ENCODE data around the gene SPRN. TPM values are rescaled to one million over a fixed set of nuclear protein-coding genes. Genes with fewer than 3 reads are reported as not detected.

SPRN gene
- total RNA-seq, 1 donor from 2014 or later: not detected

DNA sequence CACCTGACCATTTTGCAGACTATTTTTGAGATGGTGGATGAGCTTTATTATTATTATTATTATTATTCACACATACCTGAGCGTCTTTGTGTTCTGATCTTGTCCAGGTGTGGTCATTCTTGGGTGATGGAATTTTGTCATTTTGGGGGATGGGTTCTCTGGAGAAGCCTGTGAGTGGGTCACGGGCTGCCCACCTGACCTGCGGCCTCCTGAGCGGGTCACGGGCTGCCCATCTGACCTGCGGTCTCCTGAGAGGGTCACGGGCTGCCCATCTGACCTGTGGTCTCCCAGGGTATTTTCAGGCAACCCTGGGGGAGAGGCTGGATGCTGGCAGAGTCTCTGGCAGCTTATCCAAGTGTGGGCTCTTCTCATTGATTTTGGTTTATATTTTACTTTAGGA is 36.6 kb upstream of the SPRN start:
- no peaks in the 10 kb centered on the region for H3K4me1 Mint-ChIP-seq (ENCODE audit: low read depth)
- peaks cover 7% of the 10 kb centered on the region for H3K27me3 Mint-ChIP-seq (ENCODE audit: low read depth)
- no peaks in the 10 kb centered on the region for H3K36me3 Mint-ChIP-seq (ENCODE audit: low read depth)
- no peaks in the 10 kb centered on the region for H3K9me3 Mint-ChIP-seq
- intact Hi-C loops (cut with micrococcal nuclease): no loop called here
- no peak overlapping the region for H3K27ac Mint-ChIP-seq
- H3K4me3 Mint-ChIP-seq (ENCODE audit: low read depth): no peak overlapping the region
- DNase-seq (ENCODE audit: low spot score): no peak

DNA sequence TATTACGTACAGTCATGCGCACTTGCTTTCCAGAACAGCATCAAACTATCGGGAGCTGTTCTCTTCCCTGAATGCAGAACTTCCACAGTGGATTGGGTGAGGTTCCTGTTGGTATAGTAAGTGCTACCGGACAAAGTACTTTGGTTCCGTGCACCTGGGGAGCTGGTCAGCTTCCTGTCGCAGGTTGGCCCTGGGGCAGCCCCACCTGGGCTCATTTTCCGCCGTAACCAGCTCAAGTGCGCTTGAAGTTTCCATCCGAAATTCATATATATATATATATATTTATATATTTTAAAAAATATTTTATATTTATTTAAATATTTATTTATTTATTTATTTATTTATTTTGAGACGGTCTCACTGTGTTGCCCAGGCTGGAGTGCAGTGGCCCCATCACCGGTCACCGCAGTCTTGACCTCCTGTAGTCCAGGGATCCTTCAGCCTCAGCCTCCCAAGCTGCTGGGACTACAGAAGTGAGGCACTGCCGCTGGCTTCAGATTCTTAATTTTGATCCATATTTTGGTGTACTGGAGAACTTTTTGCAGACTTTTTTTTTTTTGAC is 35.9 kb upstream of the SPRN start:
- DNase-seq (ENCODE audit: low spot score): no peak
- H3K27me3 Mint-ChIP-seq (ENCODE audit: low read depth): peaks cover 7% of the 10 kb centered on the region
- H3K4me1 Mint-ChIP-seq (ENCODE audit: low read depth): no peaks in the 10 kb centered on the region
- intact Hi-C loops (cut with micrococcal nuclease): no loop called here
- H3K27ac Mint-ChIP-seq: no peak overlapping the region
- H3K36me3 Mint-ChIP-seq (ENCODE audit: low read depth): no peaks in the 10 kb centered on the region
- no peaks in the 10 kb centered on the region for H3K9me3 Mint-ChIP-seq
- no peak overlapping the region for H3K4me3 Mint-ChIP-seq (ENCODE audit: low read depth)

DNA sequence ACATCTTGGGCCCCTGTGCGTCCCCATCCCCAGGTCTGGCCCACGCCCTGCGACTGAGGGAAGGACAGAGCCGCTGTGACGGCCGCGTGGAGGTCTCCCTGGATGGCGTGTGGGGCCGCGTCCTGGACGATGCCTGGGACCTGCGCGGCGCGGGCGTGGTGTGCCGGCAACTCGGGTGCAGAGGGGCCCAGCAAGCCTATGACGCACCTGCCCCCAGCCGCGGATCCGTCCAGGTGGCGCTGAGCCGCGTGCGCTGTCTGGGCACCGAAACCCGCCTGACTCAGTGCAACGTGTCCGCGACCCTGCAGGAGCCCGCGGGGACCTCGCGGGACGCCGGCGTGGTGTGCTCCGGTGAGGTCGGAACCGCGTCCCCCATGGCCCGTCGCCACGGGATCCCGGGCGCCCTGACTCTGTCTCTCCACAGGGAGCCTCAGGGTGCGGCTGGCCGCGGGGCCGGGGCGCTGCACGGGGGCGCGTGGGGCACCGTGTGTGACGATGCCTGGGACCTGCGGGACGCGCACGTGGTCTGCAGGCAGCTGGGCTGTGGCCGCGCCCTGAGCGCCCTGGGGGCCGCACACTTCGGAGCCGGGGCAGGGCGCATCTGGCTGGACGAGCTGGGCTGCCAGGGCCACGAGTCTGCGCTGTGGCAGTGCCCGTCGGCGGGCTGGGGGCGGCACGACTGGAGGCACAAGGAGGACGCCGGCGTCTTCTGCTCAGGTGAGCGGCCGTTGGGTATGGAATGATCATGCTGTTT is 35.2 kb upstream of the SPRN start:
- H3K27ac Mint-ChIP-seq: no peak overlapping the region
- peaks cover 7% of the 10 kb centered on the region for H3K27me3 Mint-ChIP-seq (ENCODE audit: low read depth)
- no peaks in the 10 kb centered on the region for H3K4me1 Mint-ChIP-seq (ENCODE audit: low read depth)
- no peak for DNase-seq (ENCODE audit: low spot score)
- H3K4me3 Mint-ChIP-seq (ENCODE audit: low read depth): no peak overlapping the region
- no peaks in the 10 kb centered on the region for H3K9me3 Mint-ChIP-seq
- no peaks in the 10 kb centered on the region for H3K36me3 Mint-ChIP-seq (ENCODE audit: low read depth)
- intact Hi-C loops (cut with micrococcal nuclease): no loop called here

DNA sequence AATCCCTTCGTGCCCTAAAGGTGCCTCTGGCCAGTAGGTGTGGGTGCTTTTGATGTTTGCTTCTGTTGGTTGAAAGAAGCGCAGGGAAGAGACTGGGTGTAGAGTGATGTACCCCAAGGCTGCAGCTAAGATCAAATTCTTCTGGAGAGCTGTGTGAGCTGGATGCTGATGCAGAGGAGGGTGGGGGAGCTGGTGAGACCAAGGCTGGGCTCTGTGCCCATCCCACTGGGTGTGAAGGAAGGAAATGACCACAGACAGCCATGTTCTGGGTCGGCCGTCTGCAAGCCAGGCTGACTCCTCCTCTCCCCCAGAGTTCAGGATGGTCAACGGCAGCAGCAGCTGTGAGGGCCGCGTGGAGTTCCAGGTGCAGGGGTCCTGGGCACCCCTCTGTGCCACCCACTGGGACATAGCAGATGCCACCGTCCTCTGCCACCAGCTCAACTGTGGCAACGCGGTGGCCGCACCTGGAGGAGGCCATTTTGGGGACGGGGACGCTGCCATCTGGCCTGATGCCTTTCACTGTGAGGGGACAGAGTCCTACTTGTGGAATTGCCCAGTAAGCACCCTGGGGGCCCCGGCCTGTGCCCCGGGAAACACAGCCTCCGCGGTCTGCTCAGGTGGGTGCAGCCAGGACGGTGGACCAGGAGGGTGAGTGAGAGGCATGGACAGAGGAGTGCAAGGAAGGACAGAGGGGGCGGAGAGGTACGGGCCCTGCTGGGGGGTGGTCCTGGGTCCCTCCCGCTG is 34.5 kb upstream of the SPRN start:
- intact Hi-C loops (cut with micrococcal nuclease): no loop called here
- Mint-ChIP-seq H3K27me3 (ENCODE audit: low read depth) (peaks cover under 1% of the 10 kb centered on the region), H3K4me3 (ENCODE audit: low read depth) (no peak overlapping the region), H3K36me3 (ENCODE audit: low read depth) (no peaks in the 10 kb centered on the region), H3K4me1 (ENCODE audit: low read depth) (no peaks in the 10 kb centered on the region), H3K9me3 (no peaks in the 10 kb centered on the region), H3K27ac (no peak overlapping the region)
- no peak for DNase-seq (ENCODE audit: low spot score)

DNA sequence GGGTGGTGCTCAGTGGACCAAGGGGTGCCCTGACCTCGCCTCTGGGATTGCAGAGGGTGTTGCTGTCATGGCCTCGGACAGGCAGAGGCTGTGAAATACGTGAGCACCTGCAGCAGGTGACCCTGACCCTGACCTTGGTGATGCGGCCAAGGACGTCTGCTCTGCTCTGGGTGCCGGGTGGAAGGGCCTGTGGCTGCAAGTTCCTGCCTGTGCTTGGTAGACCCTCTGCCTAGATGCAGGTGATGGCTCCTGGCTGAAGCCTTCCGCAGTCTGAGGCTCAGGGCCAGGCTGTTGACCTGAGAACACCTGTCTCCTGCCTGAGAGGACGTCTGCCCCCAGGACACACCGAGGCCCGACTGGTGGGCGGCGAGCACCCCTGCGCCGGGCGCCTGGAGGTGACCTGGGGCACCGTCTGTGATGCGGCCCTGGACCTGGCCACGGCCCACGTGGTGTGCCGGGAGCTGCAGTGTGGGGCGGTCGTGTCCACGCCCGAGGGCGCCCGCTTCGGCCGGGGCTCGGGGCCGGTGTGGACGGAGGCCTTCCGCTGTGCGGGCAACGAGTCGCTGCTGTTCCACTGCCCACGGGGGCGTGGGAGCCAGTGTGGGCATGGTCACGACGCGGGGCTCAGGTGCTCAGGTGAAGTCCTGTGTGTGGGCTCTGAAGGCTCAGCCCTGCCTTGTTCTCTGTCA is 33.7 kb upstream of the SPRN start:
- H3K27ac Mint-ChIP-seq: no peak overlapping the region
- no peak for DNase-seq (ENCODE audit: low spot score)
- H3K9me3 Mint-ChIP-seq: no peaks in the 10 kb centered on the region
- no peaks in the 10 kb centered on the region for H3K36me3 Mint-ChIP-seq (ENCODE audit: low read depth)
- no peak overlapping the region for H3K4me3 Mint-ChIP-seq (ENCODE audit: low read depth)
- intact Hi-C loops (cut with micrococcal nuclease): no loop called here
- H3K4me1 Mint-ChIP-seq (ENCODE audit: low read depth): no peaks in the 10 kb centered on the region
- H3K27me3 Mint-ChIP-seq (ENCODE audit: low read depth): no peaks in the 10 kb centered on the region

DNA sequence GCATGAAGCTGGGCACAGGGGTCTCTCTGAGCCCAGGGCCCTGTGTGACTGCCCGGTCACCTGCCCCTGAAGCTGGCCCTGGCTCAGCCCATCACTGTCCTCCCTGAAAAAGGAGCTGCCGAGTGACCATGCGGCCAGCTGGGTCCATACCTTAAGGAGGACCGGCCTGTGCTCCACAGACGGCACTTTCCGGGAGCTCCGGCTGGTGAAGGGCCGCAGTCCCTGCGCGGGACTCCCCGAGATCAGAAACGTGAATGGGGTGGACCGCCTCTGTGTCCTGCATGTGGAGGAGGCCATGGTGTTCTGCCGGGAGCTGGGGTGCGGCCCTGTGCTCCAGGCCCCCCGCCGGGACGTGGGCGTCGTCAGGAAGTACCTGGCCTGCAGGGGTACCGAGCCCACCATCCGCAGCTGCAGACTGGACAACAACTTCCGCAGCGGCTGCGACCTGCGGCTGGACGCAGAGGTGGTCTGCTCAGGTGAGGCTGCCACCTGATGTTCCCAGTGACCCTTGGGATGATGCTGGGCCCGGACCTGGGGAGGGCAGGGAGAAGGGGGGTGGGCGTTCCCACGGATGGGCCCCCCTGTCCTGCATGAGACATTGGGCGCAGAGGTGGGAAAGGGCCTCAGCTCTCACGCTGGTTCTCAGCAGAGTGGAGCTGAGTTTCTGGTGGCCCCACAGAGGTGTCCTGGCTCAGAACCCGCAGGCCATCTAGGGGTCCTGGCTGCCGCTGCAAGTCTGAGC is 32.8 kb upstream of the SPRN start:
- H3K36me3 Mint-ChIP-seq (ENCODE audit: low read depth): no peaks in the 10 kb centered on the region
- no peak overlapping the region for H3K4me3 Mint-ChIP-seq (ENCODE audit: low read depth)
- H3K9me3 Mint-ChIP-seq: no peaks in the 10 kb centered on the region
- H3K4me1 Mint-ChIP-seq (ENCODE audit: low read depth): no peaks in the 10 kb centered on the region
- intact Hi-C loops (cut with micrococcal nuclease): no loop called here
- no peaks in the 10 kb centered on the region for H3K27me3 Mint-ChIP-seq (ENCODE audit: low read depth)
- no peak overlapping the region for H3K27ac Mint-ChIP-seq
- DNase-seq (ENCODE audit: low spot score): no peak

DNA sequence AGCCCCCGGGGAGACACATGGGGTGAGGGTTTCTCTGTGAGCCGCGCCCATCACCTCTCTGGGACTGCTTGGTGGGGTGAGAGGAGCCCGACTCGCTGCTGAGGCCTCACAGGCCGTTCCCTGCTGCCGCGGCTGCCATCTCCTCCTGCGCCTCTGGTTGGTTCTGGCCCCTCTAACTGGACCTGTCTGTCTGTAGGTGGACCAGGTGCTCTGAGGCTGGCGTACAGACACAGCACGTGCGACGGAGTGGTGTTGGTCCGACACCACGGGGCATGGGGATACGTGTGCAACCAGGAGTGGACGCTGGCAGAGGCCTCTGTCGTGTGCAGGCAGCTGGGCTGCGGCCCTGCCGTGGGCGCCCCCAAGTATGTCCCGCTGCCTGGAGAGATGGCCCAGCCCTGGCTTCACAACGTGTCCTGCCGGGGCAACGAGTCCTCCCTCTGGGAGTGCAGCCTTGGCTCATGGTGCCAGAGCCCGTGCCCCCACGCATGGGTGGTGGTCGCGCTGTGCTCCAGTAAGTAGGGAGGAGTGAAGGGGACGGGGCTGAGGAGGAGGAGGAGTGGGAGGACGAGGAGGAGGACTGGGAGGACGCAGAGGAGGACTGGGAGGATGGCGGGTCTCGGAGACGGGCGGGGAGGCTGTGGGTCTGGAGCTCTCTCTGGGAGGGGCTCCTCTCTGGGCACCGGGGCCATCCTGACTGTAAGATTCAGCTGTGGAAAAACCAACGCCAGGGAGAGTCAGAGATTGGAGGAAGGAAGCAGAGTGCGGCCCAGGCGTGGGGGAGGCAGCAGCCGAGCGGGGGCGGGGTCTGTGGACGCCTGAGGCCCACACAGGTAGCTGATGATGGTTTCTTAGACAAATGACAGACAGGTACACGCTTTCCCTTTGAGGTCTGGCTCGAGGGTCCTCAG is 31.9 kb upstream of the SPRN start:
- Mint-ChIP-seq H3K4me3 (ENCODE audit: low read depth) (no peak overlapping the region), H3K4me1 (ENCODE audit: low read depth) (no peaks in the 10 kb centered on the region), H3K27me3 (ENCODE audit: low read depth) (peaks cover 2% of the 10 kb centered on the region), H3K27ac (no peak overlapping the region), H3K9me3 (no peaks in the 10 kb centered on the region), H3K36me3 (ENCODE audit: low read depth) (no peaks in the 10 kb centered on the region)
- intact Hi-C loops (cut with micrococcal nuclease): no loop called here
- DNase-seq (ENCODE audit: low spot score): no peak

DNA sequence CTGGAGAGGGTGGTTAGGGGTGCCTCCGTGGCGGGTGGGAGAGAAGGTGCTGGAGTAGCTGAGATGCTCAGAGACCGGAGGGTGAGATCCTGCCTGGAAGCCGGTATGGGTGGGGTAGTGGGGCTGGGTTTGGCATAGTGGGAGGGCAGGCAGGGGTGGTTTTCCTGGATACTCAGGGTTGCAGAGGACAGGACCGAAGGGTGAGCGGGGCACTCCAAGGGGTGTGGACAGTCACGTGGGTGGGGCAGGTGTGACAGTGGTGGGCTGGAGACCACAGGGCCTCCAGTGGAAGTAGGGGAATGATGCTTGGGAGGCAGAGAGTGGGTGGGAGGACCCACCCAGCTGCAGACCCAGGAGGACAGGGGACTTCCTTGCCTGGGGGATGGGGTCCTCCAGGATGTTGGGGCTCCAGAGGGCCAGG is 31.2 kb upstream of the SPRN start:
- no peak overlapping the region for H3K4me3 Mint-ChIP-seq (ENCODE audit: low read depth)
- no peak for DNase-seq (ENCODE audit: low spot score)
- intact Hi-C loops (cut with micrococcal nuclease): no loop called here
- H3K36me3 Mint-ChIP-seq (ENCODE audit: low read depth): no peaks in the 10 kb centered on the region
- peaks cover 2% of the 10 kb centered on the region for H3K27me3 Mint-ChIP-seq (ENCODE audit: low read depth)
- no peak overlapping the region for H3K27ac Mint-ChIP-seq
- H3K4me1 Mint-ChIP-seq (ENCODE audit: low read depth): no peaks in the 10 kb centered on the region
- H3K9me3 Mint-ChIP-seq: no peaks in the 10 kb centered on the region

DNA sequence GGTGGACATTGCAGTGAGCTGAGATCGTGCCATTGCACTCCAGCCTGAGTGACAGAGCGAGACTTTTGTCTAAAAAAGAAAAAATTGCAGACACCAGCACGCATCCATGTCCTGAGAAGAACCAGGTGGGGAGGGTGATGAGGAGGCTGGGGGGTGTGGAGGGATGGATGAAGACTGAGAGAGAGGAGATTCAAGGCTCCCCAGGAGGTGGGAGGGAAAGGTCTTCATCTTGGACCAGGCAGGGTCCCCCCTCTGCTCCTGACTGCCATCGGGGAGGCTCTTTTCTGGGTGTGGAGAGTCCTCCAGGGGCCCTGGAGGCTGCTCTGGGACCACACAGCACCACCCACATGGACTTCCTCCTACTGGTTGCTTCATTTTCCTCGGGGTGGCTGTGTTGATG is 30.8 kb upstream of the SPRN start:
- H3K27ac Mint-ChIP-seq: no peak overlapping the region
- intact Hi-C loops (cut with micrococcal nuclease): no loop called here
- DNase-seq (ENCODE audit: low spot score): no peak
- peaks cover 2% of the 10 kb centered on the region for H3K27me3 Mint-ChIP-seq (ENCODE audit: low read depth)
- H3K4me1 Mint-ChIP-seq (ENCODE audit: low read depth): no peaks in the 10 kb centered on the region
- H3K9me3 Mint-ChIP-seq: no peaks in the 10 kb centered on the region
- H3K36me3 Mint-ChIP-seq (ENCODE audit: low read depth): no peaks in the 10 kb centered on the region
- H3K4me3 Mint-ChIP-seq (ENCODE audit: low read depth): no peak overlapping the region

DNA sequence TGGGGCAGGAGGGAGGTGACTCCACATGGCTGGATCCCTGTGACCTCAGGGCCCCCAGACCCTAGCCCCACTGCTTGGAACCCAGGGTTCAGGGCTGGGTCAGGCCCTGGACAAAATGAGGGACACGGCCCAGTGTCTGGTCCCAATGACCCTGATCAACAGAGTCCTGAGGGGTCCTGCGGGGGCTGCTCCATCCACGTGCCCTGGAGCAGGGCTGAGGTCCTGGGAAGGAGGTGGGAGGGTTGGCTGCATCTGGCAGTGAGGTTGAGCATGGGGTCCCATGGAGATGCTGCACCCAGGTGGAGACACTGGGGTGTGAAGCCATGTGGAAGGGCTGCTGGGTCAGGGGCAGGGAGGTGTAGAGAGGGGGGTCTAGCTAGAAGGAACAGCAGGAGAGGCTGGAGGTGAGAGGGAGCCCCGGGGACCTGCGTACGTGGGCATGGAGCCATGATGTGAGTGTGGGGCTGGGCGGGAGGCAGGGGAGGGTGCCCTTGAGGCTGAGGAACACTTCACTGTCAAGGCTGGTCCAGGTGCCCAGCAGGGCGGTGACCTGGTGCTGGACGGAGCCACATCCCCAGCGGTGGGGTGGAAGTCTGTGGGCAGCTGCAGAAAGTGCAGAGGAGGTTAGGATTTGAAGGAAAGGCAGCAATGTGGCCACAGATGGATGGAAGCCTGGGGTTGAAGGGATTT is 29.9 kb upstream of the SPRN start:
- Mint-ChIP-seq H3K27me3 (ENCODE audit: low read depth) (peaks cover 4% of the 10 kb centered on the region), H3K27ac (no peak overlapping the region), H3K4me1 (ENCODE audit: low read depth) (no peaks in the 10 kb centered on the region), H3K36me3 (ENCODE audit: low read depth) (no peaks in the 10 kb centered on the region), H3K9me3 (peaks cover 3% of the 10 kb centered on the region), H3K4me3 (ENCODE audit: low read depth) (no peak overlapping the region)
- DNase-seq (ENCODE audit: low spot score): no peak
- intact Hi-C loops (cut with micrococcal nuclease): no loop called here

DNA sequence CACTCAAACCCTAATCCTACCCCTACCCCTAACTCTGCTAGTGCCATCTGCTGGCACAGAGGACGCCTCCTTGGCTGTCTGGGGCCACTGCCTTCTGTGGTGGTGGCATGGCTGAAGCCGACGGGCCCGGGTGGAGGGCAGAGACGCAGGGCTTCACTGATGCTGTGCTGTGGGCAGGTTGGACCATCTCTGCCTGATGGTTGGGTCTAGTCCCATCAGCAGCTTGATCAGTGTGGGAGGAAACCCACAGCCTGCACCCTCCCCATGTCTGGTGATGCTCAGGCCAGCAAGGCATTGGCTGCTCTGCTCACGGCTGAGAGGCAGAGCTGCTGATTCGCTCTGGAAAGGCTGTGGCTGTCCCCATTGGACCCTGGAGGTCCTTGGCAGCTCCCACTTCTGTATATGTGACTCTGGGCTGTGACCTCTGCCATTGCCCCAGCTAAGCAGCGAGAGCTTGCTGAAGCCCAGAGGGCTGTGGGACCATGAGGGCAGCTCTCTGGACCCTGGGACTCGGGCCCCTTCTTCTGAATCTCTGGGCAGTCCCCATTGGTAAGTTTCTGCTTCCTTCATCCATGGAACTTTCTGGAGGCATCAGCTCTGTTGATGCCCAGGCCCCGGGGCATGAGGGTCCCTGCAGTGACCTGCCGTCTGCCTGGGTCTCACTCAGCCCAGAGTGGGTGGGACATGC is 29.2 kb upstream of the SPRN start, which contains the start of gene SCART1:
Gene SCART1 (plus strand): TSS at position 430 of the 688 bp plus-strand sequence. CDS start 53 bp downstream, at position 483.
- H3K36me3 Mint-ChIP-seq (ENCODE audit: low read depth): no peaks in the 10 kb centered on the region
- peaks cover 4% of the 10 kb centered on the region for H3K27me3 Mint-ChIP-seq (ENCODE audit: low read depth)
- H3K4me3 Mint-ChIP-seq (ENCODE audit: low read depth): no peak within 1 kb of the TSS
- H3K4me1 Mint-ChIP-seq (ENCODE audit: low read depth): no peaks in the 10 kb centered on the region
- H3K27ac Mint-ChIP-seq: no peak within 1 kb of the TSS
- intact Hi-C loops (cut with micrococcal nuclease): no loop called here
- H3K9me3 Mint-ChIP-seq: peaks cover 10% of the 10 kb centered on the region
- no peak for DNase-seq (ENCODE audit: low spot score)
